ENCODE data around the gene ATAD3A. TPM values are rescaled to one million over a fixed set of nuclear protein-coding genes. Genes with fewer than 3 reads are reported as not detected.

ATAD3A gene
- total RNA-seq, 1 donor from 2014 or later, result 23.2 TPM

Other genes with a start within 250 kb of the ATAD3A start
- 45.0 TPM for gene UBE2J2, start 238.3 kb upstream of the ATAD3A start, total RNA-seq
- gene SCNN1D, start 231.7 kb upstream of the ATAD3A start, total RNA-seq, result 2.8 TPM
- 35.3 TPM for gene ACAP3, start 204.2 kb upstream of the ATAD3A start, total RNA-seq
- 23.0 TPM for gene PUSL1, start 203.6 kb upstream of the ATAD3A start, total RNA-seq
- 54.0 TPM for gene INTS11, start 187.5 kb upstream of the ATAD3A start, total RNA-seq
- 25.1 TPM for gene CPTP, start 187.4 kb upstream of the ATAD3A start, total RNA-seq
- 0.56 TPM for gene TAS1R3, start 180.9 kb upstream of the ATAD3A start, total RNA-seq
- 48.5 TPM for gene DVL1, start 162.7 kb upstream of the ATAD3A start, total RNA-seq
- gene MXRA8, start 153.6 kb upstream of the ATAD3A start, total RNA-seq, result 2.0 TPM
- gene AURKAIP1, start 137.0 kb upstream of the ATAD3A start, total RNA-seq, result 117 TPM
- 58.3 TPM for gene CCNL2, start 112.8 kb upstream of the ATAD3A start, total RNA-seq
- 89.2 TPM for gene MRPL20, start 104.9 kb upstream of the ATAD3A start, total RNA-seq
- 11.9 TPM for gene ANKRD65, start 90.9 kb upstream of the ATAD3A start, total RNA-seq
- gene VWA1, start 76.5 kb upstream of the ATAD3A start, total RNA-seq, result 29.4 TPM
- gene ATAD3C, start 62.5 kb upstream of the ATAD3A start, total RNA-seq, result 2.1 TPM
- 13.7 TPM for gene ATAD3B, start 40.4 kb upstream of the ATAD3A start, total RNA-seq
- not detected for gene TMEM240, start 28.5 kb downstream of the ATAD3A start, total RNA-seq
- gene SSU72, start 62.7 kb downstream of the ATAD3A start, total RNA-seq, result 106 TPM
- 5.7 TPM for gene FNDC10, start 88.0 kb downstream of the ATAD3A start, total RNA-seq
- 87.5 TPM for gene MIB2, start 103.3 kb downstream of the ATAD3A start, total RNA-seq
- gene MMP23B, start 120.0 kb downstream of the ATAD3A start, total RNA-seq, result 0.92 TPM
- 10.9 TPM for gene CDK11B, start 146.8 kb downstream of the ATAD3A start, total RNA-seq
- 17.4 TPM for gene SLC35E2B, start 180.6 kb downstream of the ATAD3A start, total RNA-seq
- 15.7 TPM for gene CDK11A, start 212.2 kb downstream of the ATAD3A start, total RNA-seq

Data from esophagus mucosa (tissue), 1 donor.